Measurements from ENCODE around the gene CDKN2C.

CDKN2C gene

DNA sequence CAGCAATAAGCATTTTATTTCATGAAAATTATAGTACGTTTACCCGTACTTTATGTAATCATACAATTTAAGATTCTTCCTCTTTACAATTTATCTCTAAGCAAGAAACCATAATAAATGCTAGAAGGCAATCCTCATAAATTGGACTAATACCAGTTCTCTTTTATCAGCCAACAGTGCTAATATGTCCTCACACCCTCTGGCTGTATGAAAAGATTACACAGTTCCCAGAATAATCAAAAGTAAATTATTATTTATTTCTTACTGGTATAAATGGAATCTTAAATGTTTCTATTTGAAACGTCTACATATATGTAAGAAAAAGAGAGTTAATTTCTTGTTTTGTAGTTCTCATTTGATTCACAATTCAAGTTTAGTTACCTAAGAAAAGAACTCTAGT, 3.1 kb upstream of the CDKN2C start:
- no peak for DNase-seq

GRCh38 chr1:50967416-50968157, 2.5 kb upstream of the CDKN2C start:
- DNase-seq = no peak

GRCh38 chr1:50968158-50968820, 1.8 kb upstream of the CDKN2C start:
- DNase-seq = peak; percentile 78

- peak; percentile 43 for DNase-seq
These were observed 1.0 kb upstream of the CDKN2C start for GRCh38 chr1:50968821-50969610.

GRCh38 chr1:50970509-50970887, 453 bp downstream of the CDKN2C start:
- no peak for DNase-seq

GRCh38 chr1:50970931-50971582, 1.0 kb downstream of the CDKN2C start:
- no peak for DNase-seq

GRCh38 chr1:50971748-50972305, 1.8 kb downstream of the CDKN2C start:
- DNase-seq = no peak

GRCh38 chr1:50972766-50973165, 2.7 kb downstream of the CDKN2C start:
- no peak for DNase-seq

DNA sequence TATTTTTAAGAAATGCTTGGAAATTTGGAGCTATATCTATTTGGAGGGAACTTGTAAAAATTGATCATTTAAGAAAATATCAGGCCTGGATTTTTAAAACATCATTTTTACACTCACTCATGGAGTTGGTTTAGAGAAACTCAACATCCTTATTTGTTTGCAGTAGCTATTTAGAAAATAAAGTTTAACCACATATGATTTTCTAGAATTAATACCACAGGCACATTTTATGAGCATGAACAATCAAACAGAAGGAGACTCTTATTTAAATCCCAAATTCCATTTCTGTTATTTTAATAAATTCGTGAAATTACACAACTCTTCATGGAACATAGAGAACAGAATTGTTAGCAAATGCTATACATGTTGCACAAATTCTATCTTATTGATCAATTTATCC, 3.2 kb downstream of the CDKN2C start:
- no peak for DNase-seq

DNA sequence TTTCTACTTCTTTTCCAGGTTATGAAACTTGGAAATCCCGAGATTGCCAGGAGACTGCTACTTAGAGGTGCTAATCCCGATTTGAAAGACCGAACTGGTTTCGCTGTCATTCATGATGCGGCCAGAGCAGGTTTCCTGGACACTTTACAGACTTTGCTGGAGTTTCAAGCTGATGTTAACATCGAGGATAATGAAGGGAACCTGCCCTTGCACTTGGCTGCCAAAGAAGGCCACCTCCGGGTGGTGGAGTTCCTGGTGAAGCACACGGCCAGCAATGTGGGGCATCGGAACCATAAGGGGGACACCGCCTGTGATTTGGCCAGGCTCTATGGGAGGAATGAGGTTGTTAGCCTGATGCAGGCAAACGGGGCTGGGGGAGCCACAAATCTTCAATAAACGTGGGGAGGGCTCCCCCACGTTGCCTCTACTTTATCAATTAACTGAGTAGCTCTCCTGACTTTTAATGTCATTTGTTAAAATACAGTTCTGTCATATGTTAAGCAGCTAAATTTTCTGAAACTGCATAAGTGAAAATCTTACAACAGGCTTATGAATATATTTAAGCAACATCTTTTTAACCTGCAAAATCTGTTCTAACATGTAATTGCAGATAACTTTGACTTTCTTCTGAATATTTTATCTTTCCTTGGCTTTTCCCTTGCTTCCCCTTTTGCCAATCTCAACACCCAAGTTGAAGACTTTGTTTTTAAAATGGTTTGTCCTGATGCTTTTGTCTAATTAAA, 4.0 kb downstream of the CDKN2C start:
- DNase-seq = no peak

- no peak for DNase-seq
These were observed 4.5 kb downstream of the CDKN2C start for GRCh38 chr1:50974618-50974935.

- DNase-seq = no peak
These were observed 5.4 kb downstream of the CDKN2C start for GRCh38 chr1:50975436-50975835.

DNA sequence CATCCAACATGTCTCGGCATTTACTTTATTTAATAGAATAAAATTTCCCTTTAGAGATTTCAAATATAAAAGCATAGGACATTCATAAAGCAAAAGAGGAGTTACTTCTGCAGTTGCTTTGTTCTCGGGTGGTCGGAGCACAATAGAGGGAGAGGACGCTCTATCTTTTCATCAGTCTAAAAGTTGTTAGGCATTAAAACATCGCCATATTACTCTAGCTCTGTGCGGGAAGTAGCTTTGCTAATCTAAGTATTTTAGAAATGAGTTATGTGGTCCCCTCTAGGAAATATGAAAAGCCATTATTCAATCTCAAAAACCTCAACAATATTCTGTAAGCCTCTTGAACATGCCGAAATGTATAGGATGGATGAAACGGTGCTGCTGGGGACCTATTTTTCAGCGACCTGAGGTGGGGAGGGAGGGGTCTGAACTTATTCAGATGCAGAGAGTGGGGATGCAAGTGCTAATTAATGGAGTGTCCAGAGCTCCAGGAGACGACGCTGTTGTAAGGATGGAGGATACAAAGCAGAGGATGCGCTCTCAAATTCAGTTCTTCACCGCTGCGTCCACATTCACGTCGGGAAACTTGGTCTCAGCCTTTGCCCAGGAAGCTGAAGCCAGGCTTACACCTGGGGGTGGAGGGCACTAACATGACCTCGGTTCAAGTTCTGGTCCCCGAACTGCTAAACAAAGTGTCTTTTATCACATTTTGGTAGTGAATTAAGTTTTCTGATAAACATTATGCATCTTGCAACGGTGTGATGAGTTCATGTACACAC, 6.3 kb downstream of the CDKN2C start:
- no peak for DNase-seq

GRCh38 chr1:50976890-50977574, 7.0 kb downstream of the CDKN2C start:
- DNase-seq = peak; percentile 41

DNA sequence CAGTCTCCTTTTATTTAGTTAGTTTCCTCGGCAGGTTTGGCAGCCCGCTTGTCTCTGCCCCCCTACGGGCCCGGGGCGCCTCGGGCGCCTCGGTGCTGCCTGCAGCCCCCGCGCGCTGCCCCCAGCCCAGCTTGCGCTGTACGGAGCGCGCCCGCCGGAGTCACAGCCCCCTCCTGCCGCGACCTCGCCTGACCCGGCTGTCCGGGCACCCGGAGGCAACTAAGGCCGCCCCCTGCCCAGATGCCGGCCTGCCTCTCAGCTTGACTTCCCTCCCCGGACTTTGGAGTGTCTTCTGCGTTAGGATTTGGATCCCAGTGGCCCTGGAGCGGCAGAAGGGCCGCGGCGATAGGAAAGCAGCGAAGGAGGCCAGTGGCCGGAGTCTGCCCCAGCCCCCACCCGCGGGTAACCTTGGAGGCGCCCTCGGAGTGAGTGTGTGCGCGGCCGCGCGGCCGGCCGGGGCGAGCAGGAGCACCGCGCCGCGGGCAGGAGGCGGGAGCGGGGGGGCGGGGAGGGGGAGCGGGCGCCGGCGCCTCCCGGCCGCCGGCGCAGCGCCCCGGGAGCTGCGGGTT, 7.6 kb downstream of the CDKN2C start:
- DNase-seq = no peak

- DNase-seq = peak; percentile 25
These were observed 8.3 kb downstream of the CDKN2C start for GRCh38 chr1:50978144-50978851.

GRCh38 chr1:50978852-50979781, 9.1 kb downstream of the CDKN2C start:
- DNase-seq = no peak

- DNase-seq = no peak
These were observed 9.9 kb downstream of the CDKN2C start for GRCh38 chr1:50979937-50980336.

DNA sequence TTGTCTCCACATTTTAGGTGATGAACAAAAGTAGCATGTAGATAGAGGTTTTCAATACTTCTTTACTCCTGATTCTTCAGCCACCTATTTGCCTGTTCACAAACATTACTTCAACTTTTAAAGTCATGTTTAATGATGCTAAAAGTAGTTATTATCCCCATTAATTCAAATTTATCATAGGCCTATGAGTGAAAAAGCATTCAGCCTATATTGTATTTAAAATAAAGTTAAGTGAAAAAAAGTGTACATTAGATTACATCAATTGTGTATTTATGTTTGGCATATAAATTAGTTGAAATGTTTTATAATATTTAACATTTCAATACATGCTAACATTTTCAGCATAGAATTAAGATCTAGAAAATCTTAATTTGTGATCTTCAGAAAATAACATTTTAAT, 10.5 kb downstream of the CDKN2C start:
- no peak for DNase-seq

Data from CD4-positive, alpha-beta T cell treated with Interleukin-15 for 1 hour (primary cell).